HFFc6 (cell line): ENCODE measurements around the gene TTC7B. TPM values are rescaled to one million over a fixed set of nuclear protein-coding genes. Genes with fewer than 3 reads are reported as not detected.

Experiments
- DNase-seq: peaks from one replicate; pipeline ENCODE4 v3.0.0-alpha.2; 2018
- H3K27ac Mint-ChIP-seq: 2 replicates; pipeline ENCODE4 v1.8.0; 2020; ENCODE audit warnings: mild to moderate bottlenecking, mixed read lengths
- H3K27me3 Mint-ChIP-seq: 2 replicates; pipeline ENCODE4 v1.8.0; 2021; ENCODE audit warnings: mild to moderate bottlenecking, moderate library complexity, mixed read lengths; ENCODE audit not compliant: insufficient read depth
- H3K36me3 Mint-ChIP-seq: 2 replicates; pipeline ENCODE4 v1.8.0; 2021; ENCODE audit warnings: low read depth, mixed read lengths
- H3K4me1 Mint-ChIP-seq: 2 replicates; pipeline ENCODE4 v1.8.0; 2020; ENCODE audit warnings: low read depth, mixed read lengths
- H3K4me3 Mint-ChIP-seq: 2 replicates; pipeline ENCODE4 v1.8.0; 2020; ENCODE audit warnings: mild to moderate bottlenecking, moderate library complexity, mixed read lengths
- H3K9me3 Mint-ChIP-seq: 2 replicates; pipeline ENCODE4 v1.8.0; 2020; ENCODE audit warnings: mild to moderate bottlenecking, mixed read lengths
- CTCF ChIP-seq: fragments of 200-600 bp; sonication (generic); IDR thresholded peaks from 2 replicates; pipeline ENCODE4 v1.5.0; 2021; ENCODE audit warnings: antibody characterized with exemption, mild to moderate bottlenecking
- total RNA-seq, 6 experiments: library from RNA; stranded (reverse); fragmentation: NEBNext Ultra II Directional; extraction: Animal tissue kit (Norgen Biotek cat#: 25700); gene quantifications; 2 replicates in 1 of 6; 3 replicates in 5 of 6; pipeline ENCODE4 v1.2.3, GENCODE V29; 2021

The TTC7B gene
- total RNA-seq, 6 experiments from 2014 or later: 34.6 to 46.9 (median 40.9) TPM

GRCh38 chr14:90715993-90716392 lies 100.2 kb downstream of the TTC7B start:
- DNase-seq: no peak
- Mint-ChIP-seq H3K27me3 (peaks cover 2% of the 10 kb centered on the region; the same call in 1 of the 2 replicates), H3K36me3 (no peaks in the 10 kb centered on the region), H3K9me3 (no peaks in the 10 kb centered on the region), H3K27ac (no peak overlapping the region), H3K4me3 (no peak overlapping the region), H3K4me1 (peaks cover 29% of the 10 kb centered on the region)
- TF ChIP-seq CTCF: no peak

- no peak for DNase-seq
- Mint-ChIP-seq H3K4me3 (no peak overlapping the region), H3K4me1 (peaks cover 24% of the 10 kb centered on the region), H3K27me3 (peaks cover 2% of the 10 kb centered on the region; the same call in 1 of the 2 replicates), H3K36me3 (no peaks in the 10 kb centered on the region), H3K27ac (no peak overlapping the region), H3K9me3 (no peaks in the 10 kb centered on the region)
- no peak for TF ChIP-seq CTCF
Observed at GRCh38 chr14:90715495-90715894, 100.7 kb downstream of the TTC7B start.

- Mint-ChIP-seq H3K4me3 (no peak overlapping the region), H3K4me1 (peaks cover 24% of the 10 kb centered on the region), H3K9me3 (no peaks in the 10 kb centered on the region), H3K27me3 (peaks cover 2% of the 10 kb centered on the region; the same call in 1 of the 2 replicates), H3K36me3 (no peaks in the 10 kb centered on the region), H3K27ac (peak overlapping the region; percentile 10; the same call in 1 of the 2 replicates)
- DNase-seq: peak; percentile 8
- no peak for TF ChIP-seq CTCF
Observed at GRCh38 chr14:90714811-90715210, 101.4 kb downstream of the TTC7B start.

DNA sequence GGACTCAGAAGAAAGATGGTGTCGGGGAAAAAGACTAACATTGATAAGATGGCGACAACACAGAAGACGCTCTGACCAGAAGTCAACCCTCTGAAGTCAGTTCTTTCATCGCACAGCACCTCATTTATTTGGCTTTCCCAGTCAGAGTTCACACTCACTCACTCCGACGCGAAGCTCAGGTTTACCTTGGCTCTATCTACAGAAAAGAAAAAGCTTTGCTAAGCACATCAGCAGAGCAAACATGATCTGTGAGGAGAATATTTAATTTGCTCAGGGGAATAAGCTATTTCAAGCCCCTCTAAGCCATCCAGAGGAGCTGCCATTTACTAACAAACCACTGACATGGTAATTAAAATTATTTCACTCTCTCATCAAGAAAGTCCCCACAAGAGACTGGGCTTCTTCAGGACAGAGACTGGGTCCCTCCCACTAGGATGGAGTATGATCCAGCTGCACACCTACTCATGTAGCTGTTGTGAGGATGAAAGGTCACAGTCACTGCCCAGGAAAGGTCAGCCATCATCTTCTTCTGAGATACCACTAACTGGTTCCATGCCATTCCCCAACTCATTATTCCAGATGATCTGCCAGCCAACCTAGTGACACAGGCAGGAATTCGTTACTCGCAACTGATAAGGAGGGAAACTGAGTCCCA lies 111.4 kb downstream of the TTC7B start:
- Mint-ChIP-seq H3K4me3 (no peak overlapping the region), H3K9me3 (no peaks in the 10 kb centered on the region), H3K36me3 (no peaks in the 10 kb centered on the region), H3K4me1 (no peaks in the 10 kb centered on the region), H3K27ac (no peak overlapping the region), H3K27me3 (no peaks in the 10 kb centered on the region)
- TF ChIP-seq CTCF: no peak
- DNase-seq: no peak

DNA sequence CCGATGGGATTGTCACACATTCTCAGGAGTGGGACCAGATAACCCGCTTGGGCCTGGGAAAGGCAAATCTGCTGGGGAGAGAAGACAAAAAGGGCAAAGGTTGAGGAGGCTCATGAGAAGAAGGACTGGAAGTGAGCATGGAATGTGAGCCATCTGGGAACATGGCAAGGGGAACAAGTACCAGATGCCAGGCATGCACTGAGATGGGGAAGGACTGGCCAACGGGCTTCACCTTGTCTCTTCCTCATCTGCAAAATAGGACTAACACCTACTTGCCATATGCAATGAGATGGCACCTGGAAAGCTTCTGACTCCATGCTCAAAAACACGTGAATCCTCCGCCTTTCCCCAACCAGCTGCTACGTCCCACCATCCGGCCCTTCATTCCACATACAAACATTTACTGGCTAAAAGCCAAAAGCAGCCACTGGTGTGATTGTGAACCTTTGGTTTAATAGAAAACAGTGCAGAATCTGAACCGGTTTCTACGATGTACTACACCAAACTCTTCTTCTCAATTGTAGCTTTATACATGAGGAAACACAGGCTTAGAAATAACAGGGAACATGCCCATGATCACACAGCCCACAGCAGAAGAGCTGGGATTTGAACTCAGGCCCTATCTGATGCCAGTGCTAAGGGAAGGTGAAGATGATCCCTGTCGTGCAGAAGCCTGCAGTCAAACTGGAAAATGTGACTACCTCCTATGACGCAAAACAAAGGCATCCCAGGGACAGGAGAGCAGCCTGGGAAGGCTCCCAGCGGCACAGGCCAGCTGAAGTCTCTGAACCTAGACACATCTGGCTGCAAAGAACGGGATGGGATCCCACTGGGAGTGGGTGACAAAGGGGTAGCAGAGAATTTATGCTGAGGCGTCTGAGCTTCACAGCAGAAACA lies 112.1 kb downstream of the TTC7B start:
- Mint-ChIP-seq H3K36me3 (no peaks in the 10 kb centered on the region), H3K27ac (no peak overlapping the region), H3K4me1 (no peaks in the 10 kb centered on the region), H3K4me3 (no peak overlapping the region), H3K27me3 (no peaks in the 10 kb centered on the region), H3K9me3 (no peaks in the 10 kb centered on the region)
- no peak for TF ChIP-seq CTCF
- DNase-seq: no peak
